DND-41 (cell line): ENCODE results near the gene ANKS1B.

ENCODE experiments used
- ATAC-seq: fragments of 200-7000 bp; cut with Tn5 transposase; 3 replicates; pipeline ENCODE4 v1.9.1; 2021; ENCODE audit warnings: low read depth; ENCODE audit not compliant: insufficient read depth
- DNase-seq: peaks from one replicate; pipeline ENCODE4 v3.0.0-alpha.2; 2020
- H2AFZ ChIP-seq: 2 replicates; pipeline ENCODE4 v1.6.0; 2012; ENCODE audit warnings: low read depth, low read length
- H3K27ac ChIP-seq: 2 replicates; pipeline ENCODE4 v1.5.1; 2012; ENCODE audit warnings: low read length, inconsistent platforms
- H3K27me3 ChIP-seq: fragments of 200-600 bp; sonication (generic); 2 replicates; pipeline ENCODE4 v1.6.0; 2012; ENCODE audit warnings: low read length, mild to moderate bottlenecking, inconsistent platforms; ENCODE audit not compliant: insufficient read depth, poor library complexity
- H3K36me3 ChIP-seq: 2 replicates; pipeline ENCODE4 v1.5.1; 2012; ENCODE audit warnings: low read length, inconsistent platforms; ENCODE audit not compliant: insufficient read depth
- H3K4me1 ChIP-seq: 2 replicates; pipeline ENCODE4 v1.5.1; 2012; ENCODE audit warnings: mild to moderate bottlenecking, low read length; ENCODE audit not compliant: insufficient read depth
- H3K4me2 ChIP-seq: 2 replicates; pipeline ENCODE4 v1.6.0; 2012; ENCODE audit warnings: mild to moderate bottlenecking, moderate library complexity, low read length, inconsistent platforms; ENCODE audit not compliant: insufficient read depth
- H3K4me3 ChIP-seq, 2 experiments: fragments of 200-600 bp in 1 of 2; shearing (Covaris generic) in 1 of 2; 2 replicates each; pipeline ENCODE4 v1.5.1; 2012 to 2016; ENCODE audit warnings: inconsistent platforms in 2 of 2, low read length in 2 of 2, mild to moderate bottlenecking in 2 of 2, low read depth in 1 of 2, moderate library complexity in 1 of 2
- H3K79me2 ChIP-seq: 2 replicates; pipeline ENCODE4 v1.6.0; 2012; ENCODE audit warnings: low read length, inconsistent platforms; ENCODE audit not compliant: insufficient read depth
- H3K9ac ChIP-seq: 2 replicates; pipeline ENCODE4 v1.6.0; 2012; ENCODE audit warnings: low read depth, mild to moderate bottlenecking, inconsistent platforms, low read length, moderate library complexity
- H3K9me3 ChIP-seq: 2 replicates; pipeline ENCODE4 v1.5.1; 2012; ENCODE audit warnings: low read length, moderate library complexity, mild to moderate bottlenecking, inconsistent platforms; ENCODE audit not compliant: insufficient read depth, severe bottlenecking
- H4K20me1 ChIP-seq: 2 replicates; pipeline ENCODE4 v1.6.0; 2012; ENCODE audit warnings: low read length; ENCODE audit not compliant: insufficient read depth
- CTCF ChIP-seq: IDR thresholded peaks from 2 replicates; pipeline ENCODE4 v1.5.1; 2012; ENCODE audit warnings: borderline replicate concordance, low read length, moderate library complexity, mild to moderate bottlenecking; ENCODE audit not compliant: poor library complexity, severe bottlenecking; ENCODE audit errors: extremely low read depth
- EZH2 ChIP-seq: IDR thresholded peaks from 3 replicates; pipeline ENCODE4 v1.6.1; 2012; ENCODE audit warnings: borderline replicate concordance, low read depth, mild to moderate bottlenecking, moderate library complexity, low read length, inconsistent platforms; ENCODE audit not compliant: severe bottlenecking

The ANKS1B gene

GRCh38 chr12:98698603-98699463 is 1285.9 kb downstream of the ANKS1B start:
- H2AFZ ChIP-seq: no peak overlapping the region
- DNase-seq (peak; percentile 58), ATAC-seq (peak; percentile 98)
- no peaks in the 10 kb centered on the region for H3K79me2 ChIP-seq
- H3K9me3 ChIP-seq: no peaks in the 10 kb centered on the region
- TF ChIP-seq CTCF (peak; percentile 71), EZH2 (no peak)
- no peak overlapping the region for H3K27ac ChIP-seq
- no peaks in the 10 kb centered on the region for H3K27me3 ChIP-seq
- H3K9ac ChIP-seq: no peak overlapping the region
- H3K36me3 ChIP-seq: peaks cover 30% of the 10 kb centered on the region
- no peak overlapping the region for H3K4me3 ChIP-seq
- no peaks in the 10 kb centered on the region for H3K4me1 ChIP-seq
- peaks cover 3% of the 10 kb centered on the region; the same call in 1 of the 2 replicates for H4K20me1 ChIP-seq
- H3K4me2 ChIP-seq: no peak overlapping the region

- no peaks in the 10 kb centered on the region for H3K79me2 ChIP-seq
- peaks cover 26% of the 10 kb centered on the region; the same call in 1 of the 2 replicates for H3K36me3 ChIP-seq
- DNase-seq: no peak
- no peak overlapping the region for H2AFZ ChIP-seq
- no peak for TF ChIP-seq CTCF
- no peak for TF ChIP-seq EZH2
- no peak overlapping the region for H3K9ac ChIP-seq
- no peaks in the 10 kb centered on the region for H3K4me1 ChIP-seq
- no peaks in the 10 kb centered on the region for H3K9me3 ChIP-seq
- no peaks in the 10 kb centered on the region for H3K27me3 ChIP-seq
- H3K27ac ChIP-seq: no peak overlapping the region
- H4K20me1 ChIP-seq: peaks cover 3% of the 10 kb centered on the region; the same call in 1 of the 2 replicates
- H3K4me2 ChIP-seq: no peak overlapping the region
- no peak overlapping the region for H3K4me3 ChIP-seq
- no peak for ATAC-seq
Observed at GRCh38 chr12:98697209-98697608, 1287.5 kb downstream of the ANKS1B start.

- no peak overlapping the region for H3K9ac ChIP-seq
- no peak overlapping the region for H3K27ac ChIP-seq
- H3K9me3 ChIP-seq: no peaks in the 10 kb centered on the region
- ATAC-seq (no peak), DNase-seq (no peak)
- peaks cover 3% of the 10 kb centered on the region; the same call in 1 of the 2 replicates for H4K20me1 ChIP-seq
- H3K4me3 ChIP-seq: no peak overlapping the region
- TF ChIP-seq EZH2: no peak
- TF ChIP-seq CTCF: no peak
- no peak overlapping the region for H2AFZ ChIP-seq
- no peaks in the 10 kb centered on the region for H3K27me3 ChIP-seq
- H3K79me2 ChIP-seq: no peaks in the 10 kb centered on the region
- peaks cover 28% of the 10 kb centered on the region; the same call in 1 of the 2 replicates for H3K36me3 ChIP-seq
- no peaks in the 10 kb centered on the region for H3K4me1 ChIP-seq
- no peak overlapping the region for H3K4me2 ChIP-seq
Observed at GRCh38 chr12:98696036-98696646, 1288.6 kb downstream of the ANKS1B start.
